Measurements from ENCODE around the gene MITF. TPM values are rescaled to one million over a fixed set of nuclear protein-coding genes. Genes with fewer than 3 reads are reported as not detected.

Gene MITF
- total RNA-seq, 1 donor from 2014 or later, result 19.4 TPM

- Mint-ChIP-seq H3K27me3 (no peaks in the 10 kb centered on the region), H3K4me1 (ENCODE audit: low read depth) (peaks cover 5% of the 10 kb centered on the region), H3K4me3 (ENCODE audit: low read depth) (no peak overlapping the region), H3K27ac (no peak overlapping the region), H3K36me3 (ENCODE audit: insufficient read depth) (no peaks in the 10 kb centered on the region), H3K9me3 (ENCODE audit: low read depth) (peaks cover 3% of the 10 kb centered on the region)
- DNase-seq (ENCODE audit: low spot score, unreplicated experiment), result no peak
- no peak for TF ChIP-seq CTCF (IDR thresholded peaks at IDR 0.05; ENCODE audit: unreplicated experiment)
Observed at GRCh38 chr3:69696367-69696766, 42.9 kb upstream of the MITF start.

GRCh38 chr3:69697381-69697780 is 41.9 kb upstream of the MITF start:
- no peak for DNase-seq (ENCODE audit: low spot score, unreplicated experiment)

GRCh38 chr3:69698728-69699127 is 40.5 kb upstream of the MITF start:
- Mint-ChIP-seq H3K9me3 (ENCODE audit: low read depth) (peaks cover 7% of the 10 kb centered on the region), H3K4me3 (ENCODE audit: low read depth) (no peak overlapping the region), H3K27me3 (no peaks in the 10 kb centered on the region), H3K27ac (no peak overlapping the region), H3K36me3 (ENCODE audit: insufficient read depth) (no peaks in the 10 kb centered on the region), H3K4me1 (ENCODE audit: low read depth) (peaks cover 5% of the 10 kb centered on the region)
- TF ChIP-seq CTCF (IDR thresholded peaks at IDR 0.05; ENCODE audit: unreplicated experiment), result no peak
- no peak for DNase-seq (ENCODE audit: low spot score, unreplicated experiment)

More at GRCh38 chr3:69697381-69697780, 41.9 kb upstream of the MITF start:
- no peaks in the 10 kb centered on the region for H3K27me3 Mint-ChIP-seq
- no peak overlapping the region for H3K27ac Mint-ChIP-seq
- peaks cover 3% of the 10 kb centered on the region for H3K9me3 Mint-ChIP-seq (ENCODE audit: low read depth)
- H3K4me3 Mint-ChIP-seq (ENCODE audit: low read depth), result no peak overlapping the region
- H3K4me1 Mint-ChIP-seq (ENCODE audit: low read depth), result peaks cover 5% of the 10 kb centered on the region
- H3K36me3 Mint-ChIP-seq (ENCODE audit: insufficient read depth), result no peaks in the 10 kb centered on the region
- TF ChIP-seq CTCF (IDR thresholded peaks at IDR 0.05; ENCODE audit: unreplicated experiment), result no peak

GRCh38 chr3:69699183-69699582 is 40.1 kb upstream of the MITF start:
- H3K27ac Mint-ChIP-seq, result no peak overlapping the region
- no peak overlapping the region for H3K4me3 Mint-ChIP-seq (ENCODE audit: low read depth)
- H3K27me3 Mint-ChIP-seq, result no peaks in the 10 kb centered on the region
- no peak for TF ChIP-seq CTCF (IDR thresholded peaks at IDR 0.05; ENCODE audit: unreplicated experiment)
- H3K4me1 Mint-ChIP-seq (ENCODE audit: low read depth), result peaks cover 5% of the 10 kb centered on the region
- H3K9me3 Mint-ChIP-seq (ENCODE audit: low read depth), result peaks cover 7% of the 10 kb centered on the region
- no peaks in the 10 kb centered on the region for H3K36me3 Mint-ChIP-seq (ENCODE audit: insufficient read depth)
- no peak for DNase-seq (ENCODE audit: low spot score, unreplicated experiment)

- no peak overlapping the region for H3K4me3 Mint-ChIP-seq (ENCODE audit: low read depth)
- no peaks in the 10 kb centered on the region for H3K36me3 Mint-ChIP-seq (ENCODE audit: insufficient read depth)
- DNase-seq (ENCODE audit: low spot score, unreplicated experiment), result no peak
- H3K9me3 Mint-ChIP-seq (ENCODE audit: low read depth), result peaks cover 7% of the 10 kb centered on the region
- no peak for TF ChIP-seq CTCF (IDR thresholded peaks at IDR 0.05; ENCODE audit: unreplicated experiment)
- H3K4me1 Mint-ChIP-seq (ENCODE audit: low read depth), result no peaks in the 10 kb centered on the region
- H3K27me3 Mint-ChIP-seq, result no peaks in the 10 kb centered on the region
- H3K27ac Mint-ChIP-seq, result no peak overlapping the region
Observed at GRCh38 chr3:69700949-69701348, 38.3 kb upstream of the MITF start.

Data from progenitor cell of endocrine pancreas (in vitro differentiated cells).